Measurements from ENCODE around the gene CARMIL1. TPM values are rescaled to one million over a fixed set of nuclear protein-coding genes. Genes with fewer than 3 reads are reported as not detected.

CARMIL1 gene
- total and polyA plus RNA-seq, 3 experiments from 2014 or later, result 1.8 to 2.9 TPM; not detected in 1

DNA sequence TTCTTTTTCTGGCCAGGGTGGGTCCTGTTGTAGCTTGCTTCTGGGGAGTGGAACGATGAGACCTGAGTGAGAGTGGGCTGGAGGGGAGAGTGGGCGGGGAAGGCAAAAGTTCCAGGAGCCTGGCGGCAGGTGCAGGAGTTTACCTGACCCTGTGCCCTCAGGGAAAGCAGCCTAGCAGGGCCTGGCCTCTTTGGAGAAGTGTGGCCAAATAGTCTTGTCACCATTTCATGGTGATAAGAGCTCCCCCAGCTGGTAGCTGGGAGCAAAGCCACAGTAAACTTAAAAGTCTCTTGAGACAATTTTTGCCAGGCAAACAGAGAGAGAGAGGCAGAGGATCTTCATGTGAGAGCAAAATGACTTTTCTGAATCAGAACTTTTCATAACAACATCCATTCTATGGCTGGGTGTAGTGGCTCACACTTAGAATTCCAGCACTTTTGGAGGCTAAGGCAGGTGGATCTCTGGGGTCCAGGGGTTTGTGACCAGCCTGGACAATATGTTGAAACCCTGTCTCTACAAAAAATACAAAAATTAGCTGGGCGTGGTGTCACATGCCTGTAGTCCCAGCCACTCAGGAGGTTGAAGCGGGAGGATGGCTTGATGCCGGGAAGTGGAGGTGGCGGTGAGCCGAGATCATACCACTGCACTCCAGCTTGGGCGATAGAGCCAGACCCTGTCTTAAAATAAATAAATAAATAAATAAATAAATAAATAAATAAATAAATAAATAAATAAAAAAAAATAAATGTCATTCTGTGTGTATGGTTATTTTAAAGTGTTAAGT, 211.0 kb downstream of the CARMIL1 start:
- Histone ChIP-seq H3K36me3 (ENCODE audit: insufficient read depth, low read length) (no peaks in the 10 kb centered on the region), H3K4me1 (ENCODE audit: insufficient read depth, low read length) (no peaks in the 10 kb centered on the region), H3K9me3 (ENCODE audit: low read length) (no peaks in the 10 kb centered on the region), H3K27me3 (ENCODE audit: insufficient read depth, low read length, poor library complexity, severe bottlenecking) (no peaks in the 10 kb centered on the region), H3K4me3 (ENCODE audit: low read length) (no peak overlapping the region), H3K27ac (ENCODE audit: low read depth, low read length) (no peak overlapping the region)
- H3K4me3 Mint-ChIP-seq, result no peak overlapping the region
- peak overlapping the region in 1 of 8 donors; percentile 55 for H3K27ac Mint-ChIP-seq
- DNase-seq, result peak; percentile 23 to 74 (median 41)
- peaks cover 0 to 7% (median 1%) of the 10 kb centered on the region in 3 donors for H3K4me1 Mint-ChIP-seq
- H3K36me3 Mint-ChIP-seq, result no peaks in the 10 kb centered on the region
- CTCF ChIA-PET, result interaction anchor here (0.7 to 5.0 kb wide), 24 partner anchors 9 to 267 kb away, joined by 3 to 86 read pairs (median 4); partner anchors contain the start of gene CARMIL1
- peaks cover 0 to 3% of the 10 kb centered on the region in 2 donors for H3K27me3 Mint-ChIP-seq
- POLR2A ChIA-PET, result interaction anchor here (0.5 to 1.0 kb wide), 4 partner anchors 122 to 219 kb away, joined by 3 to 5 read pairs (median 4); partner anchors contain the start of gene CARMIL1
- H3K9me3 Mint-ChIP-seq, result no peaks in the 10 kb centered on the region

DNA sequence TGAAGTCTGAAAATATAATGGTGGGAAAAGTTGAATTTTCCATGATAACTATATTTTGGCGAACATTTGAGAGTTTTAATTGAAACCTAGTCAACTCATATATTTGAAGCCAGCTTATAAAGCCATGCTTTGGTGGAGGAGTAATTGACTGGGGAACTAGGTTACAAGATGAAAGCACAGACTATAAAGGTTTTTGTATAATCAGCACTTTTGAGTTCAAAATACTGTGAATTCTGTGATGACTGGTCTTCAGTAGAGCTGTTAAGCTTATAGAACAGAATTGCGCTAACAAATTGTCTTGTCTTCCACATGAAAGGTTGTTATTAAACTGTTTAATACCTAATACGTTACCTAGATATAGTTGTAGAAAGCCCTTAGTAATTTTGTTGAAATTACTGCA, 213.8 kb downstream of the CARMIL1 start:
- POLR2A ChIA-PET, result no interaction called here
- Histone ChIP-seq H3K4me3 (ENCODE audit: low read length) (no peak overlapping the region), H3K27me3 (ENCODE audit: insufficient read depth, low read length, poor library complexity, severe bottlenecking) (no peaks in the 10 kb centered on the region), H3K9me3 (ENCODE audit: low read length) (no peaks in the 10 kb centered on the region), H3K4me1 (ENCODE audit: insufficient read depth, low read length) (no peaks in the 10 kb centered on the region), H3K36me3 (ENCODE audit: insufficient read depth, low read length) (no peaks in the 10 kb centered on the region), H3K27ac (ENCODE audit: low read depth, low read length) (no peak overlapping the region)
- Mint-ChIP-seq H3K4me3 (no peak overlapping the region), H3K4me1 (peaks cover 0 to 7% (median 1%) of the 10 kb centered on the region in 3 donors), H3K36me3 (no peaks in the 10 kb centered on the region), H3K9me3 (no peaks in the 10 kb centered on the region), H3K27ac (no peak overlapping the region), H3K27me3 (peaks cover 0 to 3% of the 10 kb centered on the region in 2 donors)
- no peak for DNase-seq
- CTCF ChIA-PET, result interaction anchor here (4.1 to 5.0 kb wide), 2 partner anchors 214 to 228 kb away, joined by 73 to 86 read pairs; partner anchors contain the start of gene CARMIL1

DNA sequence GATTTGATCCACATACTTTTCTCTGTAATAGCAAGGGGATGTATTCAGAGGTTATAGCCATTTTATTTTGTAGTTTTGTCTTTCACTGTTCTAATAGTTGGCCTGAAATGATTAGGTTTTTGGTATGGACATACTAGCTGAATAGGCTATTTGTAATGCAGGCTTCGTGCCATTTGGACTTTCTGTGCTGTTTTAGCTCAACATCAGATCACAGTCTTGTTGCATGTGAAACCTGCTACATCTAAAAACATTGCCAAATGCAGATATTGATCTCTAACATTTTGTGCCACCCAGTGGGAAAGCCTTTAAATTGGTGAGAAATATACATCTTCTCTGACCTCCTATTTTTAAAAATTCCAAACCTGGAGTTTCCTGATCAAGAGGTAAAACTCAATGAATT, 215.3 kb downstream of the CARMIL1 start:
- CTCF ChIA-PET, result interaction anchor here (1.5 kb wide), 1 partner anchor 216 kb away, joined by 7 read pairs; the partner anchor contains the start of gene CARMIL1
- no peak for DNase-seq
- Mint-ChIP-seq H3K9me3 (no peaks in the 10 kb centered on the region), H3K4me1 (peaks cover 0 to 7% (median 1%) of the 10 kb centered on the region in 3 donors), H3K27ac (no peak overlapping the region), H3K36me3 (no peaks in the 10 kb centered on the region), H3K27me3 (peaks cover 0 to 3% of the 10 kb centered on the region in 2 donors), H3K4me3 (no peak overlapping the region)
- Histone ChIP-seq H3K4me1 (ENCODE audit: insufficient read depth, low read length) (no peaks in the 10 kb centered on the region), H3K36me3 (ENCODE audit: insufficient read depth, low read length) (no peaks in the 10 kb centered on the region), H3K9me3 (ENCODE audit: low read length) (no peaks in the 10 kb centered on the region), H3K27ac (ENCODE audit: low read depth, low read length) (no peak overlapping the region), H3K4me3 (ENCODE audit: low read length) (no peak overlapping the region), H3K27me3 (ENCODE audit: insufficient read depth, low read length, poor library complexity, severe bottlenecking) (no peaks in the 10 kb centered on the region)
- POLR2A ChIA-PET, result no interaction called here

DNA sequence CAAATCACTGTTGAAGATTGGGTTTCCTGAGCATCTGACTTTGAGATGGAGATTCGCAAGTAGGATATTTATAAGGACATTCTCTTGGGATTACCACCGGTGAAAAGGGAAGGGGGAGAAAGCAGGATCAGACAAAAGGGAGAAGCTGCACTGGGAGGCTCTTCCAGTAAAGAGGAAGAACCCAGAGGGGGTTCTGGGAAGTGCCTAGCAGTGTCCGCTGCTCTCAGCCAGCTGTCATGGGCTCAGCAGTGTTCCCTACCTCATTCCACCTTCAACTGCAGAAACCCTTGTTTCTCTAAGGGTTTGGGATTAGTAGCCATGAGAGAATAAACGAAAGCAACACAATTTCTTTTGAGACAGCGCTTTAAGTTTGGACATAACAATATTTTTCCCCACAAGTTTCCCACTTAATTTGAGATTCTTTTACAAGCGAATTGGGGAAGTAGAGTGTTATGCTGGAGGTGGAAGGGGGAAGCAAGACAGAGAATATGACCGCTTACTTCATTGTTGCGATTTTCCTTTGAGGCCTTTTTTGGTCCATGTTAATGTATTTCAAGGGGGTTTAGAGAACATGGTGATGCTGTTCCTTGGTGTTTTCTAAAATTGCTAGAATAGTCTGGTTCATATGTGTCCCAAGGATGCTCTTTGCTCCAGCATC, 218.3 kb downstream of the CARMIL1 start:
- Mint-ChIP-seq H3K4me3 (no peak overlapping the region), H3K4me1 (no peaks in the 10 kb centered on the region), H3K27ac (no peak overlapping the region), H3K27me3 (peaks cover 0 to 3% of the 10 kb centered on the region in 2 donors), H3K9me3 (no peaks in the 10 kb centered on the region), H3K36me3 (peaks cover 0 to 2% (median 0%) of the 10 kb centered on the region in 3 donors)
- Histone ChIP-seq H3K27ac (ENCODE audit: low read depth, low read length) (no peak overlapping the region), H3K27me3 (ENCODE audit: insufficient read depth, low read length, poor library complexity, severe bottlenecking) (no peaks in the 10 kb centered on the region), H3K4me3 (ENCODE audit: low read length) (no peak overlapping the region), H3K4me1 (ENCODE audit: insufficient read depth, low read length) (no peaks in the 10 kb centered on the region), H3K36me3 (ENCODE audit: insufficient read depth, low read length) (no peaks in the 10 kb centered on the region), H3K9me3 (ENCODE audit: low read length) (no peaks in the 10 kb centered on the region)
- POLR2A ChIA-PET, result no interaction called here
- CTCF ChIA-PET, result no interaction called here
- no peak for DNase-seq

DNA sequence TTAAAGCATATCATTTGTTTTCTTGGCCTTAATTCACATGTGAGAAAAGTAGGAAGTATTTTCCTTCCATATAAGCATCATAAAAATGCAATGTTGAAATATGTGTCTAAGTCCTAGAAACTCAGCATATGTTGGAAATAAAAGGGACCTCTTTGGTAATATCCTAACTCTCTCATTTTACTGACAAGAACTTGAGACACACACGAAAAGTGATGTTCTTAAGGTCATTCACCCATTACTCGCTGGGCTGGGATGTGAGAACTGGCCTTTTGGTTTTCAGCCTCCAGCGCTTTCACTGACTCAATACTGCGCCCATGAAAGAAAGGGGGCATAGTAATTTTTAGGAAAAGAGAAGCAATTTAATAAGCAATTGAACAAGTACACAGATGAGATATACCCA, 219.3 kb downstream of the CARMIL1 start:
- CTCF ChIA-PET, result no interaction called here
- no peaks in the 10 kb centered on the region for H3K9me3 ChIP-seq (ENCODE audit: low read length)
- peaks cover 0 to 3% of the 10 kb centered on the region in 2 donors for H3K27me3 Mint-ChIP-seq

DNA sequence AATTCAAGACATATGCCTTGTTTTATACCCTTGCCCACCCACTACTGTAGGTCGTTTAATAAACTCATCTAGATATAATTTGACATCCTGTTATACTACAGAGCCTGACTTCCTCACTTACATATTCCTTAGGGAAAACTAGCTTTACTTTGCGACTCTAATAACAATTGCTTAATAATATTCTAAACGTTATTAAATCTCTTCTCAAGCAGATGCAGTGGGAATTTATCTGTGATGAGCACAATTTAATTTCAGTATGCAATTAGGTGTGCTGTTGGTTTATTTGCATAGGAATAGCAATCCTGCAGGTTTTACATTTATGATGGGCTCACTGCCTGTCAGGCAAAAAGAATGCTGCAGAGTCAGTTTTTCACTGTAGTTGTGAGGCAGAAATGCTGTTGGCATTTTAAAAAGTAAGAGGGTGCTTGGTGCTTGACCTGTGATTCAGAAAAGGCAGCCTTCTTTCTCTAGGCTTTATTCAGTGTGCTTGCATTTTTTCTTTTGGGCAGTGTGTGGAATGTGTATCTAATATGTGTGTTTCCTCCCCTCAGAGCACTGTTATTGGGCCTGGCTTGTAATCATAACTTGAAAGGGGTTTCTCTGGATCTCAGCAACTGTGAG, 220.6 kb downstream of the CARMIL1 start:
- ChIA-PET POLR2A (no interaction called here), CTCF (interaction anchor here (1.2 kb wide), 1 partner anchor 10 kb away, joined by 3 read pairs; no protein-coding TSS in a partner anchor)
- Histone ChIP-seq H3K9me3 (ENCODE audit: low read length) (no peaks in the 10 kb centered on the region), H3K4me3 (ENCODE audit: low read length) (no peak overlapping the region), H3K27ac (ENCODE audit: low read depth, low read length) (no peak overlapping the region), H3K36me3 (ENCODE audit: insufficient read depth, low read length) (no peaks in the 10 kb centered on the region), H3K4me1 (ENCODE audit: insufficient read depth, low read length) (no peaks in the 10 kb centered on the region), H3K27me3 (ENCODE audit: insufficient read depth, low read length, poor library complexity, severe bottlenecking) (no peaks in the 10 kb centered on the region)
- Mint-ChIP-seq H3K36me3 (peaks cover 0 to 3% (median 2%) of the 10 kb centered on the region in 3 donors), H3K4me3 (no peak overlapping the region), H3K27ac (no peak overlapping the region), H3K9me3 (no peaks in the 10 kb centered on the region), H3K27me3 (peaks cover 0 to 3% of the 10 kb centered on the region in 2 donors), H3K4me1 (no peaks in the 10 kb centered on the region)
- no peak for DNase-seq

More for the DNA sequence above, 219.3 kb downstream of the CARMIL1 start:
- H3K4me1 ChIP-seq (ENCODE audit: insufficient read depth, low read length), result no peaks in the 10 kb centered on the region
- H3K36me3 Mint-ChIP-seq, result peaks cover 0 to 2% (median 2%) of the 10 kb centered on the region in 3 donors
- no peaks in the 10 kb centered on the region for H3K9me3 Mint-ChIP-seq
- H3K27me3 ChIP-seq (ENCODE audit: insufficient read depth, low read length, poor library complexity, severe bottlenecking), result no peaks in the 10 kb centered on the region
- POLR2A ChIA-PET, result no interaction called here
- no peak overlapping the region for H3K27ac ChIP-seq (ENCODE audit: low read depth, low read length)
- DNase-seq, result no peak
- H3K27ac Mint-ChIP-seq, result no peak overlapping the region
- H3K4me3 Mint-ChIP-seq, result no peak overlapping the region
- H3K4me1 Mint-ChIP-seq, result no peaks in the 10 kb centered on the region
- no peak overlapping the region for H3K4me3 ChIP-seq (ENCODE audit: low read length)
- H3K36me3 ChIP-seq (ENCODE audit: insufficient read depth, low read length), result no peaks in the 10 kb centered on the region

DNA sequence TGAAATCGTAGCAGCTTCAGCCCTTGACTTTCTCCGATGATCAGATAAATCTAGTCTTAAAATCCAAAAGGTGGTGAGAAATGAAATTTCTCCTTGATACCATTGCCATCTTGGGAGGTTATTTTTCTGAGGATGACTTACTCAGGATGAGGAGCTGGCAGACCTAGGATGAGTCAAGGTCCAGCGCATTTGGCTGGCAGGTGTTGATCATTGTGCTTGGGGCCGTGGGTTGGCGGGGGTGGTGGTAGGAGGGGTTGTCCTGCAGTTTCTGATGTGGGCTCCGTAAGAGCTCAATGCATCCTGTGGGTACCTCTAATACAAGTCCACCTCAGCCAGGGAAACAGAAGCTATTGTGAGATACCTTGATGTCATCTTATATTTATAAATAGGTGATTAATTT, 224.5 kb downstream of the CARMIL1 start:
- H3K9me3 Mint-ChIP-seq, result no peaks in the 10 kb centered on the region
- POLR2A ChIA-PET, result no interaction called here
- no peak overlapping the region for H3K4me3 Mint-ChIP-seq
- Histone ChIP-seq H3K9me3 (ENCODE audit: low read length) (no peaks in the 10 kb centered on the region), H3K4me3 (ENCODE audit: low read length) (no peak overlapping the region), H3K27ac (ENCODE audit: low read depth, low read length) (no peak overlapping the region), H3K36me3 (ENCODE audit: insufficient read depth, low read length) (no peaks in the 10 kb centered on the region), H3K4me1 (ENCODE audit: insufficient read depth, low read length) (no peaks in the 10 kb centered on the region), H3K27me3 (ENCODE audit: insufficient read depth, low read length, poor library complexity, severe bottlenecking) (no peaks in the 10 kb centered on the region)
- peaks cover 0 to 3% (median 2%) of the 10 kb centered on the region in 3 donors for H3K36me3 Mint-ChIP-seq
- CTCF ChIA-PET, result no interaction called here
- no peak for DNase-seq
- H3K27me3 Mint-ChIP-seq, result no peaks in the 10 kb centered on the region
- H3K27ac Mint-ChIP-seq, result no peak overlapping the region
- no peaks in the 10 kb centered on the region for H3K4me1 Mint-ChIP-seq

DNA sequence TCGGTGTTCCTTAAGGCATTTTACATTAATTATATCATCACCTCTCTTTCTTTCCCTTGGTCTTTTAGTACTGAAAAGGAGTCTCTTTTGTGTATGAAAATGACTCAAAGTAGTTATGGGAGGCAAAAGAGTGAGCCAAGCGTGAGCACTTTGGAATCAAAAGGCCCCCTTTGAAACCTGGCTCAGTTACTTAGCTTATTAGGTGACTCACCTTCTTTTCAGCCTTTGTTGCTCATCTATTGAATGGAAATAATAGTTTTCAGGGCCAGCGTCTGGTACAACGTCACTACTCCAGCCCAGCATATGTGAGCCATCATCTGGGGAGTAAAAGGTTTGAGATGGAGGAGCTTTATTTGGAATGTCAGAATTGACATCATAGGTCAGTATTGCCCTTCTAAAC, 225.5 kb downstream of the CARMIL1 start:
- Histone ChIP-seq H3K9me3 (ENCODE audit: low read length) (no peaks in the 10 kb centered on the region), H3K4me3 (ENCODE audit: low read length) (no peak overlapping the region), H3K27me3 (ENCODE audit: insufficient read depth, low read length, poor library complexity, severe bottlenecking) (no peaks in the 10 kb centered on the region), H3K4me1 (ENCODE audit: insufficient read depth, low read length) (no peaks in the 10 kb centered on the region), H3K27ac (ENCODE audit: low read depth, low read length) (no peak overlapping the region), H3K36me3 (ENCODE audit: insufficient read depth, low read length) (no peaks in the 10 kb centered on the region)
- H3K4me3 Mint-ChIP-seq, result no peak overlapping the region
- no peak overlapping the region for H3K27ac Mint-ChIP-seq
- H3K27me3 Mint-ChIP-seq, result peaks cover 0 to 4% of the 10 kb centered on the region in 2 donors
- peaks cover 0 to 3% (median 2%) of the 10 kb centered on the region in 3 donors for H3K36me3 Mint-ChIP-seq
- H3K4me1 Mint-ChIP-seq, result no peaks in the 10 kb centered on the region
- ChIA-PET POLR2A (no interaction called here), CTCF (interaction anchor here (0.8 to 1.7 kb wide), 3 partner anchors 14 to 239 kb away, joined by 4 read pairs; partner anchors contain the start of gene CARMIL1)
- no peak for DNase-seq
- H3K9me3 Mint-ChIP-seq, result no peaks in the 10 kb centered on the region
